ENCODE data around the gene SHISA3. TPM values are rescaled to one million over a fixed set of nuclear protein-coding genes. Genes with fewer than 3 reads are reported as not detected.
"Not testable (repeated sequence)": the region's sequence is repeated elsewhere in the genome, so short reads cannot be mapped to it uniquely, and the experiment has no call there.

SHISA3 gene
- total RNA-seq, 2 experiments from 2014 or later: 0.72 to 0.77 TPM

- intact Hi-C loops (cut with micrococcal nuclease): no loop called here
- H3K9me3 Mint-ChIP-seq: no peaks in the 10 kb centered on the region
- DNase-seq: no peak
- H3K36me3 Mint-ChIP-seq (ENCODE audit: low read depth): no peaks in the 10 kb centered on the region
- H3K27me3 Mint-ChIP-seq (ENCODE audit: low read depth): peaks cover 10% of the 10 kb centered on the region
- CTCF ChIA-PET: interaction anchor here (1.4 kb wide), 1 partner anchor 153 kb away, joined by 5 read pairs; no protein-coding TSS in a partner anchor
- no peak overlapping the region for H3K4me3 Mint-ChIP-seq
- H3K27ac Mint-ChIP-seq: no peak overlapping the region
- H3K4me1 Mint-ChIP-seq (ENCODE audit: low read depth): no peaks in the 10 kb centered on the region
Measured at GRCh38 chr4:42366959-42367358, 30.3 kb upstream of the SHISA3 start.

GRCh38 chr4:42369489-42369888 lies 27.8 kb upstream of the SHISA3 start:
- Mint-ChIP-seq H3K4me1 (ENCODE audit: low read depth) (no peaks in the 10 kb centered on the region), H3K27me3 (ENCODE audit: low read depth) (peaks cover 10% of the 10 kb centered on the region), H3K27ac (no peak overlapping the region), H3K36me3 (ENCODE audit: low read depth) (no peaks in the 10 kb centered on the region), H3K9me3 (no peaks in the 10 kb centered on the region), H3K4me3 (no peak overlapping the region)
- CTCF ChIA-PET: interaction anchor here (0.7 to 4.1 kb wide), 2 partner anchors 146 to 150 kb away, joined by 3 to 43 read pairs; no protein-coding TSS in a partner anchor
- intact Hi-C loops (cut with micrococcal nuclease): no loop called here
- no peak for DNase-seq

- CTCF ChIA-PET: interaction anchor here (0.6 to 4.1 kb wide), 14 partner anchors 16 to 379 kb away, joined by 3 to 43 read pairs (median 4); no protein-coding TSS in a partner anchor
- DNase-seq: peak; percentile 17
- intact Hi-C loops (cut with micrococcal nuclease): loop anchor here (1.0 kb wide), 3 partner anchors 149 to 494 kb away; no protein-coding TSS in a partner anchor
- no peaks in the 10 kb centered on the region for H3K9me3 Mint-ChIP-seq
- H3K36me3 Mint-ChIP-seq (ENCODE audit: low read depth): no peaks in the 10 kb centered on the region
- H3K27me3 Mint-ChIP-seq (ENCODE audit: low read depth): peaks cover 18% of the 10 kb centered on the region
- no peaks in the 10 kb centered on the region for H3K4me1 Mint-ChIP-seq (ENCODE audit: low read depth)
- H3K4me3 Mint-ChIP-seq: no peak overlapping the region
- no peak overlapping the region for H3K27ac Mint-ChIP-seq
Measured at GRCh38 chr4:42371305-42372252, 25.7 kb upstream of the SHISA3 start.

- H3K4me1 Mint-ChIP-seq (ENCODE audit: low read depth); H3K36me3 Mint-ChIP-seq (ENCODE audit: low read depth); H3K4me3 Mint-ChIP-seq; intact Hi-C loops (cut with micrococcal nuclease); H3K9me3 Mint-ChIP-seq; DNase-seq; H3K27ac Mint-ChIP-seq: not testable (repeated sequence)
- CTCF ChIA-PET: interaction anchor here (0.9 to 4.1 kb wide), 10 partner anchors 15 to 378 kb away, joined by 3 to 43 read pairs (median 4); no protein-coding TSS in a partner anchor
- H3K27me3 Mint-ChIP-seq (ENCODE audit: low read depth): peaks cover 15% of the 10 kb centered on the region
Measured at GRCh38 chr4:42372303-42372702, 25.0 kb upstream of the SHISA3 start.

- no peak for DNase-seq
- Mint-ChIP-seq H3K27me3 (ENCODE audit: low read depth) (peaks cover 20% of the 10 kb centered on the region), H3K36me3 (ENCODE audit: low read depth) (no peaks in the 10 kb centered on the region), H3K4me3 (no peak overlapping the region), H3K27ac (no peak overlapping the region), H3K4me1 (ENCODE audit: low read depth) (no peaks in the 10 kb centered on the region), H3K9me3 (no peaks in the 10 kb centered on the region)
- CTCF ChIA-PET: no interaction called here
- intact Hi-C loops (cut with micrococcal nuclease): no loop called here
Measured at GRCh38 chr4:42377497-42377896, 19.8 kb upstream of the SHISA3 start.

- CTCF ChIA-PET: no interaction called here
- H3K27ac Mint-ChIP-seq: no peak overlapping the region
Measured at GRCh38 chr4:42381666-42382065, 15.6 kb upstream of the SHISA3 start.

GRCh38 chr4:42385516-42385915 lies 11.8 kb upstream of the SHISA3 start:
- DNase-seq: no peak

More at GRCh38 chr4:42381666-42382065, 15.6 kb upstream of the SHISA3 start:
- H3K4me1 Mint-ChIP-seq (ENCODE audit: low read depth): no peaks in the 10 kb centered on the region
- intact Hi-C loops (cut with micrococcal nuclease): no loop called here
- H3K4me3 Mint-ChIP-seq: no peak overlapping the region
- H3K9me3 Mint-ChIP-seq: no peaks in the 10 kb centered on the region
- DNase-seq: no peak
- H3K36me3 Mint-ChIP-seq (ENCODE audit: low read depth): no peaks in the 10 kb centered on the region
- H3K27me3 Mint-ChIP-seq (ENCODE audit: low read depth): peaks cover 11% of the 10 kb centered on the region

GRCh38 chr4:42390622-42391354 lies 6.5 kb upstream of the SHISA3 start:
- DNase-seq: no peak
- no peaks in the 10 kb centered on the region for H3K9me3 Mint-ChIP-seq
- H3K27me3 Mint-ChIP-seq (ENCODE audit: low read depth): peaks cover 8% of the 10 kb centered on the region
- H3K4me1 Mint-ChIP-seq (ENCODE audit: low read depth): no peaks in the 10 kb centered on the region
- no peak overlapping the region for H3K27ac Mint-ChIP-seq
- H3K4me3 Mint-ChIP-seq: no peak overlapping the region
- CTCF ChIA-PET: no interaction called here
- H3K36me3 Mint-ChIP-seq (ENCODE audit: low read depth): no peaks in the 10 kb centered on the region
- intact Hi-C loops (cut with micrococcal nuclease): no loop called here

More at GRCh38 chr4:42385516-42385915, 11.8 kb upstream of the SHISA3 start:
- no peaks in the 10 kb centered on the region for H3K9me3 Mint-ChIP-seq
- no peaks in the 10 kb centered on the region for H3K4me1 Mint-ChIP-seq (ENCODE audit: low read depth)
- H3K27ac Mint-ChIP-seq: no peak overlapping the region
- H3K27me3 Mint-ChIP-seq (ENCODE audit: low read depth): peaks cover 6% of the 10 kb centered on the region
- H3K36me3 Mint-ChIP-seq (ENCODE audit: low read depth): no peaks in the 10 kb centered on the region
- intact Hi-C loops (cut with micrococcal nuclease): no loop called here
- no peak overlapping the region for H3K4me3 Mint-ChIP-seq
- CTCF ChIA-PET: no interaction called here

- Mint-ChIP-seq H3K9me3 (no peaks in the 10 kb centered on the region), H3K4me3 (no peak overlapping the region), H3K36me3 (ENCODE audit: low read depth) (no peaks in the 10 kb centered on the region), H3K27me3 (ENCODE audit: low read depth) (peaks cover 9% of the 10 kb centered on the region), H3K27ac (no peak overlapping the region), H3K4me1 (ENCODE audit: low read depth) (peaks cover under 1% of the 10 kb centered on the region)
- CTCF ChIA-PET: no interaction called here
- DNase-seq: no peak
- intact Hi-C loops (cut with micrococcal nuclease): no loop called here
Measured at GRCh38 chr4:42391355-42391664, 6.0 kb upstream of the SHISA3 start.

- DNase-seq: no peak
- no peaks in the 10 kb centered on the region for H3K36me3 Mint-ChIP-seq (ENCODE audit: low read depth)
- H3K4me1 Mint-ChIP-seq (ENCODE audit: low read depth): peaks cover 7% of the 10 kb centered on the region
- CTCF ChIA-PET: interaction anchor here (0.6 kb wide), 1 partner anchor 205 kb away, joined by 3 read pairs; no protein-coding TSS in a partner anchor
- no peak overlapping the region for H3K27ac Mint-ChIP-seq
- intact Hi-C loops (cut with micrococcal nuclease): no loop called here
- H3K4me3 Mint-ChIP-seq: no peak overlapping the region
- no peaks in the 10 kb centered on the region for H3K9me3 Mint-ChIP-seq
- peaks cover 15% of the 10 kb centered on the region for H3K27me3 Mint-ChIP-seq (ENCODE audit: low read depth)
Measured at GRCh38 chr4:42391981-42392380, 5.3 kb upstream of the SHISA3 start.

GRCh38 chr4:42392436-42392835 lies 4.9 kb upstream of the SHISA3 start:
- no peak overlapping the region for H3K27ac Mint-ChIP-seq
- H3K36me3 Mint-ChIP-seq (ENCODE audit: low read depth): no peaks in the 10 kb centered on the region
- no peak for DNase-seq
- H3K4me3 Mint-ChIP-seq: no peak overlapping the region
- no peaks in the 10 kb centered on the region for H3K9me3 Mint-ChIP-seq
- intact Hi-C loops (cut with micrococcal nuclease): no loop called here
- peaks cover 11% of the 10 kb centered on the region for H3K4me1 Mint-ChIP-seq (ENCODE audit: low read depth)
- CTCF ChIA-PET: no interaction called here
- peaks cover 17% of the 10 kb centered on the region for H3K27me3 Mint-ChIP-seq (ENCODE audit: low read depth)

GRCh38 chr4:42395595-42395994 lies 1.7 kb upstream of the SHISA3 start:
- H3K27ac Mint-ChIP-seq: no peak overlapping the region
- no peak overlapping the region for H3K4me3 Mint-ChIP-seq
- no peaks in the 10 kb centered on the region for H3K9me3 Mint-ChIP-seq
- CTCF ChIA-PET: interaction anchor here (1.2 kb wide), 1 partner anchor 24 kb away, joined by 5 read pairs; no protein-coding TSS in a partner anchor
- no peaks in the 10 kb centered on the region for H3K36me3 Mint-ChIP-seq (ENCODE audit: low read depth)
- H3K4me1 Mint-ChIP-seq (ENCODE audit: low read depth): peaks cover 27% of the 10 kb centered on the region
- no peak for DNase-seq
- intact Hi-C loops (cut with micrococcal nuclease): loop anchor here (5.0 kb wide), 1 partner anchor 703 kb away; no protein-coding TSS in a partner anchor
- peaks cover 44% of the 10 kb centered on the region for H3K27me3 Mint-ChIP-seq (ENCODE audit: low read depth)

All from activated naive CD4-positive, alpha-beta T cell treated with anti-CD3 and anti-CD28 coated beads for 36 hours (primary cell).